HAP-1 (cell line): ENCODE data around the gene GHR.
"Not testable (repeated sequence)": the region's sequence is repeated elsewhere in the genome, so short reads cannot be mapped to it uniquely, and the experiment has no call there.

ENCODE experiments used
- DNase-seq, 2 experiments: peaks; one replicate each; pipeline ENCODE4 v3.0.0-alpha.2; 2016 to 2020; ENCODE audit warnings: low spot score in 2 of 2
- H3K27me3 ChIP-seq: fragments of 250-450 bp; sonication (Bioruptor Pico); 2 replicates; pipeline ENCODE4 v1.5.1; 2020; ENCODE audit warnings: low read depth, mild to moderate bottlenecking, moderate library complexity
- H3K36me3 ChIP-seq: fragments of 250-450 bp; sonication (Bioruptor Pico); replicated peaks from 2 replicates; pipeline ENCODE4 v1.5.1; 2020; ENCODE audit warnings: mild to moderate bottlenecking
- H3K4me1 ChIP-seq: fragments of 250-450 bp; sonication (Bioruptor Pico); 2 replicates; pipeline ENCODE4 v1.5.1; 2020; ENCODE audit warnings: mild to moderate bottlenecking
- H3K4me3 ChIP-seq: fragments of 250-450 bp; sonication (Bioruptor Pico); 2 replicates; pipeline ENCODE4 v1.5.1; 2020; ENCODE audit warnings: mild to moderate bottlenecking, moderate library complexity
- H3K9me3 ChIP-seq: fragments of 250-450 bp; sonication (Bioruptor Pico); 2 replicates; pipeline ENCODE4 v1.5.1; 2020; ENCODE audit warnings: mild to moderate bottlenecking, moderate library complexity
- in situ Hi-C: fragments of 300-500 bp; cut with MboI; formaldehyde crosslinking; loops from 3 replicates; pipeline ENCODE4 v1.14.3; 2020; ENCODE audit warnings: low sequenced_read_pairs, inconsistent platforms, mixed read lengths

Gene GHR

GRCh38 chr5:42676362-42676761 lies 253.1 kb downstream of the GHR start:
- no peak overlapping the region for H3K4me3 ChIP-seq
- no peaks in the 10 kb centered on the region for H3K27me3 ChIP-seq
- no peaks in the 10 kb centered on the region; the same call in 1 of the 2 replicates for H3K36me3 ChIP-seq
- no peak for DNase-seq
- no peaks in the 10 kb centered on the region for H3K4me1 ChIP-seq
- no peaks in the 10 kb centered on the region for H3K9me3 ChIP-seq
- in situ Hi-C loops: no loop called here

- Histone ChIP-seq H3K4me1 (no peaks in the 10 kb centered on the region), H3K36me3 (no peaks in the 10 kb centered on the region; the same call in 1 of the 2 replicates), H3K4me3 (no peak overlapping the region), H3K9me3 (no peaks in the 10 kb centered on the region), H3K27me3 (no peaks in the 10 kb centered on the region)
- DNase-seq: no peak
- in situ Hi-C loops: no loop called here
These were observed 254.1 kb downstream of the GHR start for GRCh38 chr5:42677156-42677842.

GRCh38 chr5:42680046-42680445 lies 256.8 kb downstream of the GHR start:
- Histone ChIP-seq H3K36me3 (no peaks in the 10 kb centered on the region; the same call in 1 of the 2 replicates), H3K4me3 (no peak overlapping the region), H3K4me1 (no peaks in the 10 kb centered on the region), H3K27me3 (no peaks in the 10 kb centered on the region), H3K9me3 (no peaks in the 10 kb centered on the region)
- DNase-seq: no peak
- in situ Hi-C loops: no loop called here

- H3K4me1 ChIP-seq, H3K27me3 ChIP-seq, H3K4me3 ChIP-seq, H3K9me3 ChIP-seq, H3K36me3 ChIP-seq, DNase-seq, in situ Hi-C loops: not testable (repeated sequence)
These were observed 261.8 kb downstream of the GHR start for GRCh38 chr5:42685078-42685477.

GRCh38 chr5:42689391-42689790 lies 266.2 kb downstream of the GHR start:
- H3K36me3 ChIP-seq: no peaks in the 10 kb centered on the region
- H3K4me1 ChIP-seq: no peaks in the 10 kb centered on the region
- H3K27me3 ChIP-seq: no peaks in the 10 kb centered on the region
- in situ Hi-C loops: no loop called here
- H3K4me3 ChIP-seq: no peak overlapping the region
- DNase-seq: no peak
- H3K9me3 ChIP-seq: no peaks in the 10 kb centered on the region

- H3K4me3 ChIP-seq: no peak overlapping the region
- H3K36me3 ChIP-seq: no peaks in the 10 kb centered on the region
- H3K4me1 ChIP-seq: no peaks in the 10 kb centered on the region
- H3K9me3 ChIP-seq: no peaks in the 10 kb centered on the region
- no peak for DNase-seq
- in situ Hi-C loops: no loop called here
- H3K27me3 ChIP-seq: no peaks in the 10 kb centered on the region
These were observed 268.2 kb downstream of the GHR start for GRCh38 chr5:42691413-42691937.

GRCh38 chr5:42701351-42702059 lies 278.3 kb downstream of the GHR start:
- Histone ChIP-seq H3K4me3 (no peak overlapping the region), H3K27me3 (no peaks in the 10 kb centered on the region), H3K36me3 (no peaks in the 10 kb centered on the region), H3K9me3 (peaks cover 7% of the 10 kb centered on the region; the same call in 1 of the 2 replicates), H3K4me1 (no peaks in the 10 kb centered on the region)
- in situ Hi-C loops: no loop called here
- DNase-seq: no peak

GRCh38 chr5:42703238-42703637 lies 280.0 kb downstream of the GHR start:
- in situ Hi-C loops: no loop called here
- Histone ChIP-seq H3K4me3 (no peak overlapping the region), H3K9me3 (peaks cover 7% of the 10 kb centered on the region; the same call in 1 of the 2 replicates), H3K27me3 (no peaks in the 10 kb centered on the region), H3K36me3 (no peaks in the 10 kb centered on the region), H3K4me1 (no peaks in the 10 kb centered on the region)
- DNase-seq: no peak

- no peak for DNase-seq
- H3K4me3 ChIP-seq: no peak overlapping the region
- no peaks in the 10 kb centered on the region for H3K36me3 ChIP-seq
- in situ Hi-C loops: no loop called here
- no peaks in the 10 kb centered on the region for H3K9me3 ChIP-seq
- H3K27me3 ChIP-seq: no peaks in the 10 kb centered on the region
- no peaks in the 10 kb centered on the region for H3K4me1 ChIP-seq
These were observed 292.5 kb downstream of the GHR start for GRCh38 chr5:42715785-42716184.

GRCh38 chr5:42718591-42718990 lies 295.4 kb downstream of the GHR start:
- H3K27me3 ChIP-seq: no peaks in the 10 kb centered on the region
- H3K4me3 ChIP-seq: no peak overlapping the region
- H3K36me3 ChIP-seq: no peaks in the 10 kb centered on the region
- H3K9me3 ChIP-seq: no peaks in the 10 kb centered on the region
- no peak for DNase-seq
- H3K4me1 ChIP-seq: no peaks in the 10 kb centered on the region
- in situ Hi-C loops: no loop called here

- Histone ChIP-seq H3K4me1 (no peaks in the 10 kb centered on the region), H3K4me3 (no peak overlapping the region), H3K36me3 (no peaks in the 10 kb centered on the region), H3K27me3 (no peaks in the 10 kb centered on the region), H3K9me3 (no peaks in the 10 kb centered on the region)
- in situ Hi-C loops: no loop called here
- no peak for DNase-seq
These were observed 295.8 kb downstream of the GHR start for GRCh38 chr5:42719034-42719433.

- Histone ChIP-seq H3K27me3 (no peaks in the 10 kb centered on the region), H3K36me3 (no peaks in the 10 kb centered on the region), H3K9me3 (no peaks in the 10 kb centered on the region), H3K4me3 (no peak overlapping the region), H3K4me1 (no peaks in the 10 kb centered on the region)
- in situ Hi-C loops: no loop called here
- DNase-seq: peak; percentile 17 to 29
These were observed 297.0 kb downstream of the GHR start for GRCh38 chr5:42720251-42720650.

GRCh38 chr5:42721484-42721883 lies 298.2 kb downstream of the GHR start:
- no peak for DNase-seq
- H3K4me1 ChIP-seq: no peaks in the 10 kb centered on the region
- in situ Hi-C loops: no loop called here
- no peaks in the 10 kb centered on the region for H3K36me3 ChIP-seq
- H3K27me3 ChIP-seq: no peaks in the 10 kb centered on the region
- H3K9me3 ChIP-seq: no peaks in the 10 kb centered on the region
- H3K4me3 ChIP-seq: no peak overlapping the region

GRCh38 chr5:42734531-42735058 lies 311.4 kb downstream of the GHR start:
- H3K4me1 ChIP-seq, H3K36me3 ChIP-seq, H3K27me3 ChIP-seq, H3K4me3 ChIP-seq, DNase-seq, in situ Hi-C loops, H3K9me3 ChIP-seq: not testable (repeated sequence)
